ENCODE results near the gene RPL35. TPM values are rescaled to one million over a fixed set of nuclear protein-coding genes. Genes with fewer than 3 reads are reported as not detected.

The RPL35 gene
- total and polyA plus RNA-seq, 2 of the 8 experiments (the other 6 are each of a cell fraction or from before 2014, with no cell fraction given): 1,831 to 2,448 TPM

- Histone ChIP-seq H3K79me2 (ENCODE audit: control insufficient read depth in 1 of 2, insufficient read depth in 2 of 2, low read length in 2 of 2) (no peaks in the 10 kb centered on the region), H3K4me3 (ENCODE audit: extremely low read depth in 1 of 4, insufficient read depth in 2 of 4, low read depth in 3 of 4, low read length in 4 of 4) (no peak overlapping the region), H3K36me3 (ENCODE audit: control insufficient read depth in 2 of 4, insufficient read depth in 4 of 4, low read length in 3 of 4) (no peaks in the 10 kb centered on the region), H3K4me1 (replicated peaks in 1 of 4; ENCODE audit: control insufficient read depth in 3 of 4, insufficient read depth in 4 of 4, low read length in 3 of 4) (peaks cover 0 to 14% (median 3%) of the 10 kb centered on the region in 4 experiments; a peak in 4 of 7 replicates), H2AK5ac (ENCODE audit: low read depth, low read length) (no peak overlapping the region), H3K79me1 (ENCODE audit: low read depth, low read length) (no peaks in the 10 kb centered on the region), H3K56ac (replicated peaks; ENCODE audit: insufficient read length, low read depth, low read length) (no peak overlapping the region), H3K27ac (ENCODE audit: low read depth, low read length) (no peak overlapping the region), H4K5ac (ENCODE audit: insufficient read length, low read depth, low read length) (no peak overlapping the region), H4K8ac (ENCODE audit: extremely low read depth, insufficient read depth, low read length) (no peak overlapping the region), H3K9me3 (ENCODE audit: insufficient read depth in 2 of 2, low read depth in 1 of 2, low read length in 1 of 2) (no peaks in the 10 kb centered on the region), H3K18ac (ENCODE audit: extremely low read depth, low read length) (no peak overlapping the region), H3K4ac (replicated peaks; ENCODE audit: insufficient read length, low read depth, low read length) (no peak overlapping the region), H3K9ac (replicated peaks in 1 of 4; ENCODE audit: extremely low read depth in 1 of 4, low read depth in 3 of 4, low read length in 3 of 4) (no peak overlapping the region), H3K4me2 (ENCODE audit: insufficient read depth in 1 of 2, low read depth in 2 of 2, low read length in 2 of 2) (no peak overlapping the region), H2BK5ac (ENCODE audit: low read depth, low read length) (no peak overlapping the region), H2BK12ac (ENCODE audit: low read depth, low read length) (no peak overlapping the region), H4K91ac (replicated peaks; ENCODE audit: insufficient read length, low read length) (no peak overlapping the region), H2BK120ac (replicated peaks; ENCODE audit: low read depth, low read length) (no peak overlapping the region), H2BK20ac (ENCODE audit: low read length) (no peak overlapping the region), H3K23ac (ENCODE audit: insufficient read length) (no peak overlapping the region), H2AFZ (ENCODE audit: low read length) (no peak overlapping the region), H3K23me2 (ENCODE audit: low read depth, low read length) (no peaks in the 10 kb centered on the region), H3K27me3 (replicated peaks in 1 of 4; ENCODE audit: control insufficient read depth in 3 of 4, extremely low read depth in 1 of 4, insufficient read depth in 3 of 4, low read length in 3 of 4) (no peaks in the 10 kb centered on the region), H2BK15ac (ENCODE audit: low read length) (no peak overlapping the region), H4K20me1 (replicated peaks in 1 of 2; ENCODE audit: control insufficient read depth in 1 of 2, insufficient read depth in 2 of 2, low read length in 2 of 2) (no peaks in the 10 kb centered on the region), H3K14ac (ENCODE audit: insufficient read length) (no peak overlapping the region)
- DNase-seq (ENCODE audit: low read depth in 1 of 2, low spot score in 2 of 2) (no peak), FAIRE-seq (no peak)
- 92% methylated on average over 11 of the region's 11 CpGs; no CpG with 5 or more reads in 1 of the 2 experiments for WGBS, 2 experiments (ENCODE audit: extremely low coverage in 1 of 2, insufficient coverage in 1 of 2, insufficient read length in 1 of 2, insufficient replicate concordance in 2 of 2, low coverage in 1 of 2, low lambda C conversion rate in 2 of 2, missing lambda C conversion rate in 1 of 2)
- CTCF ChIA-PET (ENCODE audit: partially characterized antibody): interaction anchor here (0.6 to 65.2 kb wide), 5 partner anchors 6 to 460 kb away, joined by 3 to 1529 read pairs (median 1300); partner anchors contain the start of genes ARPC5L, NR6A1, OLFML2A and RPL35
- POLR2A ChIA-PET (ENCODE audit: partially characterized antibody): interaction anchor here (0.8 to 1.1 kb wide), 3 partner anchors 13 to 72 kb away, joined by 3 to 9 read pairs (median 3); partner anchors contain the start of genes ARPC5L, NR6A1 and RPL35
- TF ChIP-seq E2F6 (IDR thresholded peaks at IDR 0.05): no peak
- TF ChIP-seq RAD21 (IDR thresholded peaks at IDR 0.05 in 1 of 2, conservative IDR thresholded peaks at IDR 0.05 in 1 of 2; ENCODE audit: low read depth in 2 of 2, low read length in 2 of 2): no peak
- no peak for TF ChIP-seq MAFK (IDR thresholded peaks at IDR 0.05; ENCODE audit: low read depth, low read length)
- no peak for TF ChIP-seq HDAC6 (IDR thresholded peaks at IDR 0.05; ENCODE audit: low read depth, low read length)
- TF ChIP-seq SP1 (IDR thresholded peaks at IDR 0.05; ENCODE audit: low read depth, low read length): no peak
- TF ChIP-seq CBX8 (IDR thresholded peaks at IDR 0.05; ENCODE audit: borderline replicate concordance, low read depth, low read length): no peak
- no peak for TF ChIP-seq KDM4A (IDR thresholded peaks at IDR 0.05; ENCODE audit: low read depth, low read length, severe bottlenecking)
- TF ChIP-seq RXRA (IDR thresholded peaks at IDR 0.05; ENCODE audit: insufficient read depth, low read depth, low read length): no peak
- no peak for TF ChIP-seq SIX5 (IDR thresholded peaks at IDR 0.05; ENCODE audit: low read depth, low read length)
- TF ChIP-seq GABPA (IDR thresholded peaks at IDR 0.05; ENCODE audit: borderline replicate concordance, insufficient read depth, low read length): no peak
- no peak for TF ChIP-seq TBP (IDR thresholded peaks at IDR 0.05; ENCODE audit: low read depth, low read length)
- no peak for TF ChIP-seq KDM5A (IDR thresholded peaks at IDR 0.05; ENCODE audit: low read length)
- no peak for TF ChIP-seq TCF12 (IDR thresholded peaks at IDR 0.05; ENCODE audit: low read depth, low read length)
These were observed 18.2 kb downstream of the RPL35 start for GRCh38 chr9:124843456-124844034.
